HG03439 (cell line): ENCODE results near the gene EBF3.

ENCODE experiments used
- ATAC-seq: cut with Tn5 transposase; IDR thresholded peaks from one replicate; pipeline ENCODE4 v1.9.1; 2021; ENCODE audit warnings: mild to moderate bottlenecking, moderate library complexity; ENCODE audit not compliant: unreplicated experiment

Gene EBF3

DNA sequence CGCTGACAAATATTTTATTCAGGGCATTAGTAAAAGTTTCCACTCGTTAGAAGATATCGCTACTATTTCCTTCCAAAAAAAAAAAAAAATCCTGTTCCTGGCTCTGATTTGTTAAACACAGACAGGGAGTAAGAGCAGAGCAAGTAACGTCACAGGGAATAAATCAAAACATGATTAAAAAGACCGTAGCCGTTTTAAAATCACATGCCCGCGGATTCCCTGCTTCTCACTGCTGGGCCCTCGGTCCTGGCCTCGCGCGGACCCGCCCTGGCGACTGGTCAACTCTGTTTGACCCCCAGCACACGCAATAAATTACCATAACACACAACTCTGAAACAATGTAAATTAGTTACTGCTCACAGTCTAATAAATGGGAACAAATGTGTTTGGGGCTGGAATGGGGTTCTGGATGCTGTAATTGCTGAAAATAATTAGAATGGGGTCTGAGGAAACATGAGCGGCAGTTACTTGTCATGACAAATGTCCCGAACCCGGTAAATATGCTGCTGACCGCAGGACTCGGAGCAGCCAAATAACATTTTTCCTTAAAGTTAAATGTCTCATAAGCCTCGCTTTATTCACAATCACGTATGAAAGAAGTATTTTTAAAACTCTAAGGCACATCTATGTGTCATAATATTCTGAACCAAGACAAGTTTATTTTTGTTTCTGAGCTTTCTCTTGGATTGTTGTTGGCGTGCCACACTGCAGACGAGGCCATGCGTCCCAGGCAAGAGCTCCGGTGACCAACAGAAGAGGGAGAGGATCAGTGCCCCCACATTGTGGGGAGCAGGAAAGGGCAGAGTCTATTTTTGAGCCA is 17.9 kb downstream of the EBF3 start:
- no peak for ATAC-seq

- no peak for ATAC-seq
Observed at GRCh38 chr10:129945526-129945925, 18.5 kb downstream of the EBF3 start.

DNA sequence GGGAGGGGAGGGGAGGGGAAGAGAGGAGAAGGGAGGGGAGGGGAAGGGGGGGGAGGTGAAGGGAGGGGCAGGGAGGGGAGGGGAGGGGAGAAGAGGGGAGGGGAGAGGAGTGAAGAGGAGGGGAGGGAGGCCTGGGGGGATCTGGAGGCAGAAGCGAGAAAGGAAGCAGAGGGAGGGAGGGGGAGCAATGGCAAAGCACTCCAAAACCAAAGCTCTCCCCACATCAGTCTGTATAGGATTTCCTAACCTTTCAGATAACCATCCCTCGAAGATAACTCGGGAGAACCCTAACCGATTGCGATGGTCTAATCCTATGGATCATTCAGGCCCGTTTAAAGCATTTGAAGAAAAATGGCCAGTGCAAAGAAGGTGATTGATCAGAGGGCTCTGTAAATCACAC is 19.0 kb downstream of the EBF3 start:
- no peak for ATAC-seq

- ATAC-seq, result no peak
Observed at GRCh38 chr10:129944456-129944855, 19.6 kb downstream of the EBF3 start.

GRCh38 chr10:129942936-129943715 is 20.9 kb downstream of the EBF3 start:
- ATAC-seq, result no peak

DNA sequence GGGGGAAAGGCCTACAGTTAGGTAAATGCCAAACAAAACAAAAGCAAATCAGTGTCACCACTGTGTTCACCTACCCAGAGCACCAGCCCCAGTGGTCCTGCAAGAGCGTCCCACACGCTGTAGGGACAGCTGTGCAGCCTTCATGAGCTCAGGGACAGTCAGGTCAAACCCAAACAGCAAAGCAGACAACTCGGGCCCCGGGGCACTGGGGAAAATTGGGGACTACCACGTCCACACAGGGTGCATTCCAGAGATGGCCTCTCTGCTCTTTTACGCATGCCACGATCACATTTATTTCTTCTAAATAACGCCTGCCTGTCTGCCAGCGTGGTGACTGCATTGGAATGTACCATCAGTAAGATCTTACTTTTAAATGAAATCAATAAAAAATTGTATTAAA is 21.7 kb downstream of the EBF3 start:
- no peak for ATAC-seq

DNA sequence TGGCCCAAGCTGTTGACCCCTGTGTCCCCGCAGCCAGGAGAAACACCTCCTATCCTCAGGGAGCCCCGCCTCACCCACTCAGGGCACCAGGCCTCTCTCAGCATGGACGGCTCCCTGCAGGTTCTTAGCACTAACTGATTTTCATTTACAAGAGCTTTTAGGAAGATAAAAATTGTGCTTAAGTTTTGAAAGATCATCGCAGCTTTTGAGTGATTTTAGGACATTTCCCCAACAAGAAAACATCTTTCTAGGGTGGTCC is 22.1 kb downstream of the EBF3 start:
- no peak for ATAC-seq

GRCh38 chr10:129941199-129942018 is 22.7 kb downstream of the EBF3 start:
- no peak for ATAC-seq

DNA sequence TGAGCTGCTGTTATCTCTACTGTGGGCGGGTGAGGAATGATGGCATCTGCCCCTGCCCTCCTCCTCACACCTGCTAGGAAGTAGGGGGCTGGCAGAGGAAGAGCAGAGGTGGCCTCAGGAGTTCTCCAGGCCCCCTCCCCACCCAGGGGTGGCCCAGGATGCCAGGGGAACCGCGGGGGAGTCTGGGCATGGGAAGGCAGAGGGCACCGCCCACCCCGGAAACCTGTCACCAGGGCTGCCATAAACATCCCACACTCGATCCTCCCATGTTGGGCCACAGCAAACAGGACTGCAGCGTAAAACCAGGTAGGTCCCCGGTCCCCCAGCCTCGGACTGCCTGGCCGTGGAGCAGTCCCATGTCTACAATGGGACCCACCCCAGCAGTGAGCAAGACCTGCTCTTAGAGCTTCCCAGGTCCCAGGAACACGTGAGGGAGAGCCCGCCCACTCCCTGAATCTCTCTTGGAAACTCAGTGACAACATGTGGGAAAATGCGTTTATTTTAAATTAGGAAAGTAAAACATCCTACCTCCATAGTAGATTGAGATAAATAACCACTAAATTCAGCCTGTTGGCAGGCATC is 23.4 kb downstream of the EBF3 start:
- ATAC-seq, result no peak

DNA sequence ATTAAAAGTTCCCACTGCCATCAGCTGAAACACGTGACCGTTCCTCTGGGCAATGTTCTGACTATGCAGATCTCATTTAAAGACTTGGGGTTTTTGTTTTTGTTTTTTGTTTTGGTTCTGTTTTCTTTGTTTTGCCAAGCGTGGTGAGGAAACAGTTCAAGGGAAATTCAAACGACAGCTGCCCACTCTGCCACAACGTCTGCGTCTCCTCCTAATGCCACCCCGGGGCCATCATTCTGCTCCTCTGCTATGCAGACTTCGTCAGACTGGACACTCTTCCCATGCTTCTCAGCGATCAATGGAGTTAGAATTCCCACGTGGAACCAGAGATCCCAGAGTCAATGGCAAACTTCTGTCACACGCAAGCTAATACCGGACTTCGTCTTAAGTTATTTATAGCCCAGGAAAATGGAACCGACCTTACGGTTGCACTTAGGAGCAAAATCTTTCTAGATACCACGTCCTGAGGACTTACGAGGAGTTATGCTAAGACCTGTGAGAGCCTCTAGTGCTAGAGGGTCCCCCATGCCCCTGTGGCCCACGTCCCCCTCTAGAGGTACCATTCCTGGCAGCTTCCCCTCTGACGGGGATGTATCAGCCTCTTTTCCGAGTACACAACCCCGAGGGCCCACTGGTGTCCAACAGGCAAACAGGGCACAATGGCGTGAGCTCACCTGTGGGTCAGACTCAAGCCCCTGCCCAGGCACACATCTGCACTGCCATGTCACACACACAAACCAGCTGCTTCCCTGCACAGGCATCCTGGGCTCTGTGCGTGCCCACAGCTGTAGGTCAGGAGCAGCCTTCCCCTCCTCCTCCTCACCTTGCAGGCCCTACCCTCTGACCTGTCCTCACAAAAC is 24.4 kb downstream of the EBF3 start:
- ATAC-seq, result no peak

DNA sequence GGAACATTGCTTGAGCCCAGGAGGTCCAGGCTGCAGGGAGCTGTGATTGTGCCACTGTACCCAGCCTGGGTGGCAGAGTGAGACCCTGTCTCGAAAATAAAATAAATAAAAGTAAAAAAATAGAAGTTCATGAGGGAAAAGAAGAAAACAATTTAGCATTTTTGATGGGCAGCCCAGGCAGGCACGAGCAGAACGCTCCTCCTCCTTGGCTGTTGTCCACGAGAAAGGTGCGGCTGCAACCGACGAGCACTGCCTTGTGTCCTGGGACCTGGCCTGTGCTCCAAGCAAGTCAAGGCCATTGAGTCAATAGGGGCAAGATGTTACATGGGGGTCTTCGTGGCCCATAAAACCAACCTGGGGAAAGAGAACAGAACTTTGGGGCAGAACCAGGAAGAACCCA is 25.6 kb downstream of the EBF3 start:
- ATAC-seq, result no peak

- ATAC-seq, result no peak
Observed at GRCh38 chr10:129937351-129937751, 26.7 kb downstream of the EBF3 start.

GRCh38 chr10:129936923-129937300 is 27.2 kb downstream of the EBF3 start:
- ATAC-seq, result no peak

DNA sequence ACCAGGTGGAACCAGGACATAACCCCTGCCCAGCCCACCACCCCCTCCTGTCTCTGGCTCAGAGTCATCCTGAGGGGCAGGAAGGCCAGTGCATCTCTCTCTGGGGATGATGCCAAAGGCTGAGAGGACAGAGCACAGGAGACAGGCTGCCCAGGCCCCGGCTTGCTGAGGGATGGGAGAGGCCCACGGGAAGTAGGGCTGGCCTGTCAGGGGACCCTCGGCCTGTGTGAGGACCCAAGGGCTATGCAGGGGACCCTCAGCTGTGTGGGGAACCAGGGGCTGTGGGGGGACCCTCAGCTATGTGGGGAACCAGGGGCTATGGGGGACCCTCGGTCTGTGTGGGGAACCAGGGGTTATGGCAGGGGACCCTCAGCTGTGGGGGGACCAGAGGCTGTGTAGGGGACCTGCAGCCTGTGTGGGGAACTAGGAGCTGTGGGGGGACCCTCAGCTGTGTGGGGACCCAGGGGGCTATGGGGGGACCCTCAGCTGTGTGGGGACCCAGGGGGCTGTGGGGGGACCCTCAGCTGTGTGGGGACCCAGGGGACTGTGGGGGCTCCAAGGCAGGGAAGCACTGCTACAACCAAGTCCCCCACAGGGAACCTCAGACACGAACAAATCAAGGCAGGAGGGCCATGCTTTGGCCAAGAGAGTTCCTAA is 27.7 kb downstream of the EBF3 start:
- ATAC-seq, result no peak

DNA sequence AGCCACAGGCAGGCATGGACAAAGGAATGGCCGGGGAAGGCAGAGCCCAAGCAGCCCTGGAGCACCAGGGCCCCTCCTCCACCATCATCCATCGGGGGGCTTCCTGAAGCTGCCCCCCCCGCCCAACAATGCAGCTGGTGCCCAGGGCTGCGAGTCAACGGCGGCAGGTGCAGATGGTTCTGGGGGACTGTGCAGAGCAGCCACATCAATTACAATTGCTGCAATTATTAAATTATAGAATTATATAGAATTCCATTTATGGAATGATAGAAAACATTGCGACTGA is 28.3 kb downstream of the EBF3 start:
- ATAC-seq, result no peak

- ATAC-seq, result no peak
Observed at GRCh38 chr10:129935102-129935866, 28.8 kb downstream of the EBF3 start.

DNA sequence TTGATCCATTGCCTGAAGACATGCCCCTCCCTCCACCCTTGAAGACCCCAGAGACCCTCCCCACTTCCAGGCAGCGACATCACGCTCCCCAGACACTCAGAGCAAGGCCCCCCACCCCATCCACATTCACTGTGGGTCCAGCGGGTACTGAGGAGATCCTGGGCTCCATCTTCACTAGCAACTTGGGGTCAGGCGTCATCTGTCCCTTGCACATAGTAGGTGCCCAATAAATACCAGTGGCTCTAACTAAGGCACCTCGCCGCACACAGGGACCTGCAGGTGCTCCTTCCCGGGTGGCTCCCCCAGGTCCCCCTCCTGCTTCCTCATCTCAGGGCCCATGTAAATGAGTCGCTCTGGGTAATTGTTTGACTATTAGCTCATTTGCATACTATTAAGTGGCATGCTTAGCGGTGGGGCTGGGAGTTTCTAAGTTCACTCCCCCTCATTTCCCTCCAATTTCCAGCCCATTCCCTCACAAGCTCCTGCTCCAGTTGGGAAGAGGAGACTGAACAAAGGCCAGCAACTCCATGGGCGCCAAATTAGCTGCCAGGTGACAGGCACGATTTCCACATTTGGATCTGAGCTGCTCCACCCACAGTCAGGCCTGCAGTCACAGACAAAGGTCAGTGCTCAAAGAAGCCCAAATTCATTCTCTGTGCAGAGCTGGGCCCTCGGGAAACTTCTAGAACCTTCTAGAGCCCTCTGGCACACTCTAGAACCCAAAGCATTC is 29.7 kb downstream of the EBF3 start:
- ATAC-seq, result no peak

DNA sequence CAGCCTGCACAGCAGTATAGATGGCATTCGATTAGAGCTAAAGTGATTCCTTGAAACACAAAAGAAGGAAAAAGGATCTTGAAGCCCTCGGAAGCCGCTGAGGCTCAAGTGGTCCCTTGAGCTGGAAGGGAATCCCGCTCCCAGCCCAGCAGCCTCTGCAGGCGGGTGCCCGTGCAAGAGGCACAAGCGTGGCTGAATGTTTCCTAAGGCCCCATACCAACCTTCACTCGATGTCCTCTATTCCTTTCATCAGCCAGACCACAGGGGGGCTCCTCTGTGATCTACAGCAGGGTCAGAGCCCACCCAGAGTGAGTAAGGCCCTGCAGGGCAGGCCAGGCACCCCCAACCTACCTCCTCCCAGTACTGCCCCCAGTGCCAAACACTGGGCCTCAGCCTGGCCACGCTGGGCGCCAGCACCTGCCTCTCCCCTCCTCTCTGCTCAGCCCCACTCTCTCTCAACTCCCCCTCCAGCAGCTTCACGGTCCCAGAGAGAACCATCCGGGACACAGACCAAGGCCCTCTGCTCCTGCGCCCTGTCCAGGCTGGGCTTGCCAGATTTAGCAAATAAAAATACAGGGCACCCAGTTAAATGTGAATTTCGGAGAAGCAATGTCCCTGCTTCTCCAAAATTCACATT is 30.5 kb downstream of the EBF3 start:
- no peak for ATAC-seq
